PC-3 (cell line): Measurements from ENCODE around the gene AUTS2. TPM values are rescaled to one million over a fixed set of nuclear protein-coding genes. Genes with fewer than 3 reads are reported as not detected.
"Not testable (repeated sequence)": the region's sequence is repeated elsewhere in the genome, so short reads cannot be mapped to it uniquely, and the experiment has no call there.

Experiments
- ATAC-seq: fragments of 200-7000 bp; cut with Tn5 transposase; 2 replicates; pipeline ENCODE4 v1.9.1; 2020; ENCODE audit warnings: mild to moderate bottlenecking, moderate library complexity
- BruUV-seq: library from RNA; stranded (reverse); fragments of 400-500 nt; replicated peaks from 2 replicates; lab custom pipeline; 2021; lab: Mats Ljungman, UMichigan
- CTCF ChIA-PET: fragments of 300-600 bp; sonication (Branson Sonifier 250); formaldehyde crosslinking; loops from one replicate; lab custom pipeline; 2022; ENCODE audit warnings: antibody characterized with exemption; lab: Charles Lee
- POLR2A ChIA-PET: fragments of 300-600 bp; sonication (Branson Sonifier 250); formaldehyde crosslinking; loops from one replicate; lab custom pipeline; 2022; ENCODE audit warnings: antibody characterized with exemption; ENCODE audit not compliant: unreplicated experiment; lab: Charles Lee
- DNase-seq: peaks from one replicate; pipeline ENCODE4 v3.0.0-alpha.2; 2015
- H2AFZ ChIP-seq: fragments of 300-600 bp; sonication (generic); 2 replicates; pipeline ENCODE4 v1.6.0; 2016; ENCODE audit warnings: antibody characterized with exemption, low read length
- H3F3A ChIP-seq: fragments of 300-600 bp; sonication (generic); one replicate; pipeline ENCODE4 v1.6.0; 2017; ENCODE audit warnings: antibody characterized with exemption, low read length, control low read depth, mild to moderate bottlenecking; ENCODE audit not compliant: unreplicated experiment
- H3K27ac ChIP-seq: fragments of 300-600 bp; sonication (generic); 2 replicates; pipeline ENCODE4 v1.5.1; 2016; ENCODE audit warnings: mild to moderate bottlenecking, low read length
- H3K27me3 ChIP-seq: fragments of 300-600 bp; sonication (generic); 2 replicates; pipeline ENCODE4 v1.6.1; 2016; ENCODE audit warnings: low read length, mixed read lengths
- H3K36me3 ChIP-seq: fragments of 300-600 bp; sonication (generic); 2 replicates; pipeline ENCODE4 v1.6.1; 2016; ENCODE audit warnings: low read depth, mixed run types, low read length, mixed read lengths
- H3K4me1 ChIP-seq: fragments of 300-600 bp; sonication (generic); 2 replicates; pipeline ENCODE4 v1.5.1; 2016; ENCODE audit warnings: low read length; ENCODE audit not compliant: insufficient read depth
- H3K4me2 ChIP-seq: fragments of 300-600 bp; sonication (generic); 2 replicates; pipeline ENCODE4 v1.6.0; 2016; ENCODE audit warnings: low read length
- H3K4me3 ChIP-seq: fragments of 300-600 bp; sonication (generic); 2 replicates; pipeline ENCODE4 v1.5.1; 2016; ENCODE audit warnings: mild to moderate bottlenecking, low read length, mixed read lengths
- H3K79me2 ChIP-seq: fragments of 300-600 bp; sonication (generic); 2 replicates; pipeline ENCODE4 v1.6.1; 2017; ENCODE audit warnings: low read length, mixed read lengths
- H3K9ac ChIP-seq: fragments of 300-600 bp; sonication (generic); 2 replicates; pipeline ENCODE4 v1.6.0; 2016; ENCODE audit warnings: mild to moderate bottlenecking, low read length
- H3K9me2 ChIP-seq: fragments of 300-600 bp; sonication (generic); replicated peaks from 2 replicates; pipeline ENCODE4 v1.6.1; 2016; ENCODE audit warnings: mixed run types, low read length, mixed read lengths
- H3K9me3 ChIP-seq: fragments of 300-600 bp; sonication (generic); 2 replicates; pipeline ENCODE4 v1.6.1; 2016; ENCODE audit warnings: low read length, mixed read lengths
- H4K20me1 ChIP-seq: fragments of 300-600 bp; sonication (generic); 2 replicates; pipeline ENCODE4 v1.6.1; 2016; ENCODE audit warnings: low read length, mixed read lengths
- CTCF ChIP-seq: fragments of 300-600 bp; sonication (generic); conservative IDR thresholded peaks from 2 replicates; pipeline ENCODE4 v1.5.1; 2017; ENCODE audit warnings: antibody characterized with exemption, low read depth, mild to moderate bottlenecking, low read length
- EZH2 ChIP-seq: fragments of 300-600 bp; sonication (generic); IDR thresholded peaks from one replicate; pipeline ENCODE4 v1.6.1; 2017; ENCODE audit warnings: antibody characterized with exemption, mild to moderate bottlenecking, low read length; ENCODE audit not compliant: unreplicated experiment
- EZH2phosphoT487 ChIP-seq: fragments of 300-600 bp; sonication (generic); IDR thresholded peaks from 2 replicates; pipeline ENCODE4 v1.6.1; 2018; ENCODE audit warnings: mild to moderate bottlenecking, antibody characterized with exemption, low read length, borderline replicate concordance
- intact Hi-C: fragments of 100-400 bp; cut with micrococcal nuclease; formaldehyde crosslinking; loops from 2 replicates; pipeline ENCODE4 v1.9.0; 2023
- total RNA-seq: library from RNA; depleted of rRNA; stranded (reverse); fragments of >200 nt; gene quantifications from 2 replicates; pipeline ENCODE4 v1.2.3, GENCODE V29; 2014

The AUTS2 gene
- total RNA-seq, 1 experiment from 2014 or later: not detected

DNA sequence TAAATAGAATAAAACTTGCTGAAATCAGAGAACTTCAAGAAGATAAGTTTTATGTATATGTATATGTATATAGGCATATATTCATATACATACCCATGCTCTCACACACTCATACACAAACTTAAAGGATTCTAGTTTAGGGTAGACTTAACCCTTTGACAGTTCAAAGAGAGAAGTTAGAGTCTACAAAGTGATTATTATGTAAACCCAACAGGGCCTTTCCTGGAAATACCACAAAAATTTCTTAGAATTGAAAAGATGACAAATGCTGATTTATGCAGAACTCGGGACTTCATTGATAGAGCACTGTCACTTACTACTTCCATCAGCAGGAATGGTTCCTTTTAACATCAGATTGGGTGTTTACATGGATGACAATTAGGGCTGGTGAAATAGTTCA, 763.5 kb downstream of the AUTS2 start:
- Histone ChIP-seq H3K9me3 (0 out of 2 replicates have a peak, but pooled peaks cover 7% of the 10 kb centered on the region), H3K9ac (no peak overlapping the region), H4K20me1 (no peaks in the 10 kb centered on the region), H2AFZ (no peak overlapping the region), H3K27ac (no peak overlapping the region), H3K4me3 (no peak overlapping the region), H3K4me1 (no peaks in the 10 kb centered on the region), H3K79me2 (no peaks in the 10 kb centered on the region), H3K36me3 (no peaks in the 10 kb centered on the region), H3K9me2 (no peaks in the 10 kb centered on the region), H3K4me2 (no peak overlapping the region), H3F3A (no peaks in the 10 kb centered on the region), H3K27me3 (no peaks in the 10 kb centered on the region)
- POLR2A ChIA-PET: no interaction called here
- DNase-seq (no peak), ATAC-seq (no peak)
- intact Hi-C loops: no loop called here
- CTCF ChIA-PET: no interaction called here
- no TSS peak for BruUV-seq
- TF ChIP-seq CTCF (no peak), EZH2 (no peak), EZH2phosphoT487 (no peak)

DNA sequence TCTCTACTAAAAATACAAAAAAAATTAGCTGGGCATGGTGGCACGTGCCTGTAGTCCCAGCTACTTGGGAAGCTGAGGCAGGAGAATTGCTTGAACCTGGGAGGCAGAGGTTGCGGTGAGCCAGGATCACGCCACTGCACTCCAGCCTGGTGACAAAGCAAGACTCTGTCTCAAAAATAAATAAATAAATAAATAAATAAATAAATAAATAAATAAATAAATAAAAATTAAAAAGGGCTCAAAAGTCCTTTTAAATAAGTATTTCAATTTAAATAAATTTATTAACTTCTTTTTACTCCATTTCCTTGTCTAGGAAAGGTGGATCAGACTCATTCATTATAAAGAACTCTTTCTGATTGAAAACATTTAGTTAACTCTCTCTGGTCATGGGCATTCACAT, 766.1 kb downstream of the AUTS2 start:
- BruUV-seq, H3K36me3 ChIP-seq, DNase-seq, H3K27ac ChIP-seq, H3K4me1 ChIP-seq, H4K20me1 ChIP-seq, H3K4me3 ChIP-seq, H3K9me3 ChIP-seq, H3K9me2 ChIP-seq, CTCF ChIA-PET, H3K27me3 ChIP-seq, H3K4me2 ChIP-seq, H3K79me2 ChIP-seq, H3K9ac ChIP-seq, H2AFZ ChIP-seq, POLR2A ChIA-PET, ATAC-seq, intact Hi-C loops, H3F3A ChIP-seq: not testable (repeated sequence)

GRCh38 chr7:70371652-70372051, 773.4 kb downstream of the AUTS2 start:
- ATAC-seq: no peak
- BruUV-seq: no TSS peak

More at GRCh38 chr7:70371652-70372051, 773.4 kb downstream of the AUTS2 start:
- no peak overlapping the region for H3K27ac ChIP-seq
- H3K9me3 ChIP-seq: no peaks in the 10 kb centered on the region
- H3K4me3 ChIP-seq: no peak overlapping the region
- no peak overlapping the region for H2AFZ ChIP-seq
- H3K4me2 ChIP-seq: no peak overlapping the region
- TF ChIP-seq EZH2phosphoT487: no peak
- no peak for TF ChIP-seq CTCF
- no peak for TF ChIP-seq EZH2
- intact Hi-C loops: no loop called here
- H3K36me3 ChIP-seq: no peaks in the 10 kb centered on the region
- H3K9me2 ChIP-seq: no peaks in the 10 kb centered on the region
- ChIA-PET CTCF (no interaction called here), POLR2A (no interaction called here)
- no peak overlapping the region for H3K9ac ChIP-seq
- no peaks in the 10 kb centered on the region for H3K27me3 ChIP-seq
- H3K4me1 ChIP-seq: no peaks in the 10 kb centered on the region
- no peaks in the 10 kb centered on the region for H4K20me1 ChIP-seq
- no peaks in the 10 kb centered on the region for H3F3A ChIP-seq
- H3K79me2 ChIP-seq: no peaks in the 10 kb centered on the region
- DNase-seq: no peak
